GM12873 (cell line): ENCODE data around the gene PCOLCE2.
A peak's percentile ranks its signal among the peaks of the same experiment; 100 is the strongest.

ENCODE experiments used
- TF ChIP-seq, protein P1 (sequence below): IDR thresholded peaks from 2 replicates; pipeline ENCODE4 v1.5.1; 2012; ENCODE audit warnings: low read depth, mild to moderate bottlenecking, moderate library complexity, low read length, control low read depth; ENCODE audit not compliant: insufficient read depth; ENCODE audit errors: missing control alignments

Gene PCOLCE2, protein sequence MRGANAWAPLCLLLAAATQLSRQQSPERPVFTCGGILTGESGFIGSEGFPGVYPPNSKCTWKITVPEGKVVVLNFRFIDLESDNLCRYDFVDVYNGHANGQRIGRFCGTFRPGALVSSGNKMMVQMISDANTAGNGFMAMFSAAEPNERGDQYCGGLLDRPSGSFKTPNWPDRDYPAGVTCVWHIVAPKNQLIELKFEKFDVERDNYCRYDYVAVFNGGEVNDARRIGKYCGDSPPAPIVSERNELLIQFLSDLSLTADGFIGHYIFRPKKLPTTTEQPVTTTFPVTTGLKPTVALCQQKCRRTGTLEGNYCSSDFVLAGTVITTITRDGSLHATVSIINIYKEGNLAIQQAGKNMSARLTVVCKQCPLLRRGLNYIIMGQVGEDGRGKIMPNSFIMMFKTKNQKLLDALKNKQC

DNA sequence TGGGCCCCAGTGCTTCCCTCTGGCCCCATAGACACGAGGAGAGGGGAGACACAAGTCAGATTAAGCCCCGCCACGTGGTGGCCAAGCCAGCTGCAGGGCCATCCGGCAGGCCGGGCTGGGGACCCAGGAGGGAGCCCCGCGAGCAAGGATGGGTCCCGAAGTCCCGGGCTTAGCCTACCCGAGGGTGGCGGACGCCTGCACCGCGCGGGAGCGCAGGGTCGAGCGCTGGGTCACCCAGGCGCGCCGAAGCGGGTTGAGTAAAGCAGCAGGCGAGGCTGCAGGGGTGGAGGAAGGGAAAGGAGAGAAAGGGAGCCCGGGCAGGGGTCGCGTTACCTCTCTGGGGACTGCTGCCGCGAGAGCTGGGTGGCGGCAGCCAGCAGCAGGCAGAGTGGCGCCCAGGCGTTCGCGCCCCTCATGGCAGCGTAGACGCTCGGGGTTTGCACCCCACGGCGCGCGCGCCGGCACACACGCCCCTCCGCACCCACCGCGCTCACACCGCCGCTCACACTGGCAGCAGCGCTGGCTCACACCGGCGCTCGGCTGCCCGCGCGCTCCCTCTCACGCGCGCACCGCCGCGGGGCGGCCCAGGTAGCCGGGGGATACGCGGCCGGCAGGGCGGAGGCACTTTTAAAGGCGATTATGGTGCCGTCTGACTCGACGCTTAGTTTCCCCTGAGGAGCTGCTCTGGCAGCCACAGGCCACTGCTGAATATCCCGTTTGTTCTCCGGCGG, at the start of gene PCOLCE2:
Gene PCOLCE2, minus strand, starts transcription at position 603 of the 731 bp plus-strand sequence. Its CDS starts 187 bp downstream, at position 416.
- TF ChIP-seq, protein P1, sequence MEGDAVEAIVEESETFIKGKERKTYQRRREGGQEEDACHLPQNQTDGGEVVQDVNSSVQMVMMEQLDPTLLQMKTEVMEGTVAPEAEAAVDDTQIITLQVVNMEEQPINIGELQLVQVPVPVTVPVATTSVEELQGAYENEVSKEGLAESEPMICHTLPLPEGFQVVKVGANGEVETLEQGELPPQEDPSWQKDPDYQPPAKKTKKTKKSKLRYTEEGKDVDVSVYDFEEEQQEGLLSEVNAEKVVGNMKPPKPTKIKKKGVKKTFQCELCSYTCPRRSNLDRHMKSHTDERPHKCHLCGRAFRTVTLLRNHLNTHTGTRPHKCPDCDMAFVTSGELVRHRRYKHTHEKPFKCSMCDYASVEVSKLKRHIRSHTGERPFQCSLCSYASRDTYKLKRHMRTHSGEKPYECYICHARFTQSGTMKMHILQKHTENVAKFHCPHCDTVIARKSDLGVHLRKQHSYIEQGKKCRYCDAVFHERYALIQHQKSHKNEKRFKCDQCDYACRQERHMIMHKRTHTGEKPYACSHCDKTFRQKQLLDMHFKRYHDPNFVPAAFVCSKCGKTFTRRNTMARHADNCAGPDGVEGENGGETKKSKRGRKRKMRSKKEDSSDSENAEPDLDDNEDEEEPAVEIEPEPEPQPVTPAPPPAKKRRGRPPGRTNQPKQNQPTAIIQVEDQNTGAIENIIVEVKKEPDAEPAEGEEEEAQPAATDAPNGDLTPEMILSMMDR = no peak

DNA sequence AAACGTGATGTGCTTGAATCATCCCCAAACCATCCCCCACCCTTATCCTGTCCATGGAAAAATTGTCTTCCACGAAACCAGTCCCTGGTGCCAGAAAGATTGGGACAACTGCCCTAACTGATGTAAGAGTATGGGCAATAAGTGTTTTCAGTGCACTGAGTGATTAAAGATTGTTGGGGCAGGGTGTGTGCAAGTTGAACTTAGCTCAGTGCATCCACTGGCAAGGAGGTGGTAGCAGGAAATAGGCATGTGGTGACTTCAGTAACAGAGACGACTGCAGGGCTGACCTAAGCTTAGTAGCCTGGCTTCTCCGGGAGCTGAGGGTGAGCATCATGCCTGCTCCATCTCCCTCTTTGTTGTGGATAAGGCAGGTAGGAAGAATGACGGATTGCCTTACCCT, 47.1 kb upstream of the PCOLCE2 start:
- TF ChIP-seq, protein P1 = no peak

DNA sequence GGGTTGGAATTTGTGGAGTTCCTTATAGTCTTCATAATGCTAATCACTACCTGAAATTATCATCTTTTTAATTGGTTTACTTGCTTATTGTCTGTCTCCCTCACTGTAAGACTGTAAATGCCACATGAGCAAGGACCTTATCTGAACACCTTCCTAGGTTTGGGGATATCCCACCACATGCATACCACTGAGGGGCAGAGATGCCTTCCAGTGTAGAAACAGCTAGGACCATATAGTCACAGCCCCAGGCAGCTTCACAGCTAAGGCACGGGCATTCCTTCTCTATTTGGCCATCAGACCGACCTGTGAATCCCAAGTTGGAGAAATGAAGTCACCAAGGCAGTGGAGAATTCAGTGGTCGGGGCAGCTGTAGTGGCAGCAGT, 46.0 kb upstream of the PCOLCE2 start:
- TF ChIP-seq, protein P1 = no peak

DNA sequence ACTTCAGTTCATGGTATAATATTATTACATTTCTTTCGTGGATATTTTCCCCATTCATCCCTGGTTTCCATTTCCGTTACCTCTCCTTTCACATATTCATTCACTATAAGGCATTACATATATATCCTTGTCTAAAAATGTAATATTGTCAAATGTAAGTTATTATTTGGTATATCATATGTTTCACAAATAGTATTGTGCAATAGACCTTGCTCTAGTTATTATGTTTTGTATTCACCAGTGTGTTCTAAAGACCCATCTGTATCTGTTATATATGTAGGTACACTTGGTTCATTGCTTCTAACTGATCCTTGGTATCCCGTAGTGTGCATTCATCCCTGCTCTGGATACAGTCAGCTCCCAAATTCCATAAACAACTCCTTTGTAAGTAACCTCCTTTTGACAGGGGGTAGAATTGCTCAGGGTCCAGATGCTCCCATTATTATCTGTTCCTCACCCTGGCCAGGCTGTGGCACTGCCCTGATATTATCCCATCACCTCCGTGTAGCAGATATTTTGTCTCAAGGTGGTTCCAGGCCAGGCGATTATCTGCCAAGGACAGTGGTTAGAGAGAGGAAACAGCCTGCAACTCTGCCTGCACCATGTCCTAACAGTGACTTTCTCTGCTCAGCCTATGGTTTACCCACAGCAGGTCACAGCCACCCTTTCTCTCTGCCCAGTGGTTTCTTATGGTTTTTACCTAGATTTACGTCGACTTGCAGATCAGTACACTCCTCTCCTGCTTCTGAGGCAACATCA, 45.4 kb upstream of the PCOLCE2 start:
- TF ChIP-seq, protein P1 = no peak

DNA sequence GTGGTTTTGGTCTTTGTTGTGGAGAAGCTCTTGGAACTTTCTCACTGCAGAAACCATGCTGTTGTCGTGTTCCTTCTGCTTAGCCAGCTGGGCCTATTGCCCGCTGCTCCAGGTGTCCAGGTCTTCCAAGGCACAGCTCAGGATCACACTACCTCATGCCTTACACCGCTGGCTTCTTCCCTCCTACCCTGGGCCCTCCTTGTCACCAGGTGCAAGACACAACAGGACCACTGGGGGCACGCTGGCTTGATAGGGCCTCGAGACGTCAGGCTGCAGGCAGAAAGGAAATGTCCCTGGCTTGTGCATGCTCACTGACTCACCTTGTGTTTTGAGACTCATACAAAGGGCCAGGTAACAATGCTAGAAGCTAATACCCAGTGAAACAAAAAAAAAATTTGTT, 42.3 kb upstream of the PCOLCE2 start:
- TF ChIP-seq, protein P1 = peak; percentile 58

DNA sequence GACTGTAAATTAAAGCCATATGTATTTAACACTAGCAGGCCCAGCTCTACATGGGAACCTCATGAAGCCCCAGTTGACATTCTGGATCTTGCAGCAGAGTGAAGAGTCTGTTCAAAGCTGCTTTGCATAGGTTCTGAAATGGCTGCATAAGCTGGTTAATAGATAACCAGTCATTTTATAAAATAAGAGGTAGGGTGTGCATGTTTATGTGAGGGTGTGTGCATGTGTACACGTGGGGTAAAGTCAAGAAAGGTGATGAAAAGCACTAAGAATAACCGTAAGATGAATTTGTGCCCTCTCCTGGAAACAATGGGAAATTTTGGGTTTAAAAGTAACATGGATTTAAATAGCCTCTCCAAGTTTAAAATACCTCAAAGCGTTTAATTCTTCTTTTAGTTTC, 41.6 kb upstream of the PCOLCE2 start:
- TF ChIP-seq, protein P1 = no peak

DNA sequence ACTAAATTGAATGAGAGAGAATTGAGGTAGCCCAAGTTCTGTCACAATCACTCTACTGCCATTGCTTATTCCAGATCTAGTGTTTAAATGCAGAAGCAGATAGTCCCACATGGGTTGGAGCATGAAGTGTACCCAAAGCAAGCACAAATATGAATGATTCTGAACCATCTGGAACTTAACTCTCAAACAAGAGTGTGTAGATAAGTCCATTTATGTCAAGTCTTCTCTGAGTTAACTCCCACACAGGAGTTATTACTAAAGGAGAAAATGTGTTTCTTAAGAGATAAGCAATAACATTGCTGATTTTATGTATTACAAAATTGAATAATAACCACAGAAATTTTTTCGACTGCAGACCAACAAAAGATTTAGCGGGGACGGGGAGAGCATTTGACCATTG, 41.0 kb upstream of the PCOLCE2 start:
- TF ChIP-seq, protein P1 = no peak
